ENCODE data around the gene MAN1A2.

MAN1A2 gene

GRCh38 chr1:117362986-117363385, 4.3 kb upstream of the MAN1A2 start:
- DNase-seq = no peak

GRCh38 chr1:117363571-117364048, 3.6 kb upstream of the MAN1A2 start:
- DNase-seq = no peak

- DNase-seq = no peak
Measured at GRCh38 chr1:117364240-117364639, 3.0 kb upstream of the MAN1A2 start.

- DNase-seq = no peak
Measured at GRCh38 chr1:117365350-117366176, 1.7 kb upstream of the MAN1A2 start.

GRCh38 chr1:117366177-117367045, 838 bp upstream of the MAN1A2 start:
- DNase-seq = peak; percentile 84

- DNase-seq = no peak
Measured at GRCh38 chr1:117368116-117369108, 1.2 kb downstream of the MAN1A2 start.

GRCh38 chr1:117370071-117370470, 2.8 kb downstream of the MAN1A2 start:
- no peak for DNase-seq

GRCh38 chr1:117370509-117370908, 3.3 kb downstream of the MAN1A2 start:
- DNase-seq = no peak

GRCh38 chr1:117371441-117372151, 4.3 kb downstream of the MAN1A2 start:
- DNase-seq = no peak

- no peak for DNase-seq
Measured at GRCh38 chr1:117372863-117373412, 5.7 kb downstream of the MAN1A2 start.

- no peak for DNase-seq
Measured at GRCh38 chr1:117373932-117374331, 6.7 kb downstream of the MAN1A2 start.

GRCh38 chr1:117375327-117375726, 8.1 kb downstream of the MAN1A2 start:
- no peak for DNase-seq

GRCh38 chr1:117387060-117387633, 19.9 kb downstream of the MAN1A2 start:
- no peak for DNase-seq

GRCh38 chr1:117388328-117388727, 21.1 kb downstream of the MAN1A2 start:
- DNase-seq = no peak

- DNase-seq = no peak
Measured at GRCh38 chr1:117389284-117389683, 22.0 kb downstream of the MAN1A2 start.

- no peak for DNase-seq
Measured at GRCh38 chr1:117389779-117390178, 22.5 kb downstream of the MAN1A2 start.

- DNase-seq = no peak
Measured at GRCh38 chr1:117392771-117393170, 25.5 kb downstream of the MAN1A2 start.

GRCh38 chr1:117396074-117396473, 28.8 kb downstream of the MAN1A2 start:
- no peak for DNase-seq

GRCh38 chr1:117396636-117397035, 29.4 kb downstream of the MAN1A2 start:
- no peak for DNase-seq

GRCh38 chr1:117398957-117399356, 31.7 kb downstream of the MAN1A2 start:
- DNase-seq = no peak

GRCh38 chr1:117401761-117402160, 34.5 kb downstream of the MAN1A2 start:
- DNase-seq = no peak

Measured in CD4-positive, alpha-beta T cell treated with Interleukin-15 for 1 hour (primary cell).